GM19467 (cell line): Measurements from ENCODE around the gene NPIPB13.
"Not testable (repeated sequence)": the region's sequence is repeated elsewhere in the genome, so short reads cannot be mapped to it uniquely, and the experiment has no call there.

Source experiments
- ATAC-seq: cut with Tn5 transposase; IDR thresholded peaks from one replicate; pipeline ENCODE4 v1.9.1; 2021; ENCODE audit warnings: mild to moderate bottlenecking, moderate library complexity; ENCODE audit not compliant: unreplicated experiment

Gene NPIPB13

GRCh38 chr16:30248379-30248778, at the start of gene NPIPB13:
NPIPB13 (minus strand) TSS chr16:30248479; CDS start chr16:30245573, 2,906 bp downstream.
- not testable (repeated sequence) for ATAC-seq

GRCh38 chr16:30282357-30282756, 34.1 kb upstream of the NPIPB13 start:
- not testable (repeated sequence) for ATAC-seq

- not testable (repeated sequence) for ATAC-seq
Observed at GRCh38 chr16:30278523-30278922, 30.2 kb upstream of the NPIPB13 start.

GRCh38 chr16:30217082-30217481, 31.2 kb downstream of the NPIPB13 start:
- not testable (repeated sequence) for ATAC-seq

- ATAC-seq = not testable (repeated sequence)
Observed at GRCh38 chr16:30211414-30211813, 36.9 kb downstream of the NPIPB13 start.

GRCh38 chr16:30209032-30209431, 39.2 kb downstream of the NPIPB13 start:
- ATAC-seq = not testable (repeated sequence)

GRCh38 chr16:30207063-30207704, 41.1 kb downstream of the NPIPB13 start:
- ATAC-seq = not testable (repeated sequence)

- ATAC-seq = not testable (repeated sequence)
Observed at GRCh38 chr16:30206252-30206651, 42.0 kb downstream of the NPIPB13 start.

GRCh38 chr16:30205541-30206236, 42.6 kb downstream of the NPIPB13 start:
- ATAC-seq = not testable (repeated sequence)

- not testable (repeated sequence) for ATAC-seq
Observed at GRCh38 chr16:30199608-30200343, 48.5 kb downstream of the NPIPB13 start.

GRCh38 chr16:30199049-30199448, 49.2 kb downstream of the NPIPB13 start, which contains the start of gene SULT1A3:
SULT1A3 (plus strand) TSS chr16:30199255; CDS start chr16:30200729, 1,474 bp downstream.
- ATAC-seq = not testable (repeated sequence)
